NCI-H146 treated with DMSO at 0.1 percent for 48 hours (cell line): ENCODE data around the gene AQP5.
A peak's percentile ranks its signal among the peaks of the same experiment; 100 is the strongest.

ENCODE experiments used
- DNase-seq: peaks from one replicate; lab custom pipeline; 2025; ENCODE audit not compliant: unreplicated experiment; lab: John Stamatoyannopoulos, UW

AQP5 gene

GRCh38 chr12:49963976-49964815 is 2.5 kb downstream of the AQP5 start:
- no peak for DNase-seq

- DNase-seq, result no peak
Observed at GRCh38 chr12:49964849-49965624, 3.4 kb downstream of the AQP5 start.

- no peak for DNase-seq
Observed at GRCh38 chr12:49965836-49966235, 4.2 kb downstream of the AQP5 start.

- DNase-seq, result no peak
Observed at GRCh38 chr12:49966511-49967041, 4.9 kb downstream of the AQP5 start.

- peak; percentile 65 for DNase-seq
Observed at GRCh38 chr12:49967042-49967776, 5.5 kb downstream of the AQP5 start.

- DNase-seq, result peak; percentile 52
Observed at GRCh38 chr12:49967777-49968250, 6.1 kb downstream of the AQP5 start.

- DNase-seq, result no peak
Observed at GRCh38 chr12:49968471-49968870, 6.8 kb downstream of the AQP5 start.

GRCh38 chr12:49969027-49969426 is 7.4 kb downstream of the AQP5 start:
- no peak for DNase-seq

GRCh38 chr12:49969651-49970429 is 8.2 kb downstream of the AQP5 start:
- DNase-seq, result no peak

- no peak for DNase-seq
Observed at GRCh38 chr12:49970658-49971057, 9.0 kb downstream of the AQP5 start.

- DNase-seq, result no peak
Observed at GRCh38 chr12:49971141-49971540, 9.5 kb downstream of the AQP5 start.

GRCh38 chr12:49972129-49972528 is 10.5 kb downstream of the AQP5 start:
- no peak for DNase-seq

- DNase-seq, result no peak
Observed at GRCh38 chr12:49972641-49973360, 11.1 kb downstream of the AQP5 start, which contains the start of gene AQP6. AQP6 (plus strand) TSS chr12:49972947; CDS start chr12:49973174, 227 bp downstream.

- DNase-seq, result no peak
Observed at GRCh38 chr12:49973361-49973830, 11.7 kb downstream of the AQP5 start.

GRCh38 chr12:49974231-49974675 is 12.6 kb downstream of the AQP5 start:
- no peak for DNase-seq

- no peak for DNase-seq
Observed at GRCh38 chr12:49974677-49975317, 13.1 kb downstream of the AQP5 start.

- DNase-seq, result no peak
Observed at GRCh38 chr12:49975318-49975761, 13.7 kb downstream of the AQP5 start.

GRCh38 chr12:49976557-49976956 is 14.9 kb downstream of the AQP5 start:
- no peak for DNase-seq

GRCh38 chr12:49978125-49978524 is 16.5 kb downstream of the AQP5 start:
- no peak for DNase-seq
